ENCODE results near the gene CEMIP. TPM values are rescaled to one million over a fixed set of nuclear protein-coding genes. Genes with fewer than 3 reads are reported as not detected.

The CEMIP gene
- polyA plus RNA-seq, 2 of the 4 experiments (the other 2 are of a cell fraction): 0.54 to 0.84 TPM

DNA sequence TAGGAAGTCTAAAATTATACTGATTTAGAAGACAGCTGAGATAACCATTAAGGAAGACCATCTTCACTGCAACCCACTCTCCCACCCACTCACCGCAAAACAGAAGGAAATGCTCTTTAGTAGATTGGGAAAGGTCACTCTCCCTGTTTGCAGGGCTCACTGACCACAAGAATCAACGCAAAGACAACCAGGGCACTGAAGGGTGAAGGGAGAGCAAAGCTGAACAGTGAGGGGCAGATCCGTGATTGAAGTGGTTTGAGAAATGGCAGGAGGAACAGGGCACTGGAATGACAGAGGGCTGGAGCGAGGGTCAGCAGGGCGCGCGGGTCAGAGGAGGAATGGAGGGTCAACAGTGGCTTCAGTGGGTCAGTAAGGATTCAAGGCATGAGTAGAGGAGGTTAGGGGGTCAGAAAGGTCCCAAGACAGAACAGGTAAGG is 209.9 kb downstream of the CEMIP start:
- CTCF ChIA-PET: interaction anchor here (1.7 to 5.3 kb wide), 3 partner anchors 12 to 209 kb away, joined by 5 to 28 read pairs (median 7); partner anchors contain the start of gene CEMIP

DNA sequence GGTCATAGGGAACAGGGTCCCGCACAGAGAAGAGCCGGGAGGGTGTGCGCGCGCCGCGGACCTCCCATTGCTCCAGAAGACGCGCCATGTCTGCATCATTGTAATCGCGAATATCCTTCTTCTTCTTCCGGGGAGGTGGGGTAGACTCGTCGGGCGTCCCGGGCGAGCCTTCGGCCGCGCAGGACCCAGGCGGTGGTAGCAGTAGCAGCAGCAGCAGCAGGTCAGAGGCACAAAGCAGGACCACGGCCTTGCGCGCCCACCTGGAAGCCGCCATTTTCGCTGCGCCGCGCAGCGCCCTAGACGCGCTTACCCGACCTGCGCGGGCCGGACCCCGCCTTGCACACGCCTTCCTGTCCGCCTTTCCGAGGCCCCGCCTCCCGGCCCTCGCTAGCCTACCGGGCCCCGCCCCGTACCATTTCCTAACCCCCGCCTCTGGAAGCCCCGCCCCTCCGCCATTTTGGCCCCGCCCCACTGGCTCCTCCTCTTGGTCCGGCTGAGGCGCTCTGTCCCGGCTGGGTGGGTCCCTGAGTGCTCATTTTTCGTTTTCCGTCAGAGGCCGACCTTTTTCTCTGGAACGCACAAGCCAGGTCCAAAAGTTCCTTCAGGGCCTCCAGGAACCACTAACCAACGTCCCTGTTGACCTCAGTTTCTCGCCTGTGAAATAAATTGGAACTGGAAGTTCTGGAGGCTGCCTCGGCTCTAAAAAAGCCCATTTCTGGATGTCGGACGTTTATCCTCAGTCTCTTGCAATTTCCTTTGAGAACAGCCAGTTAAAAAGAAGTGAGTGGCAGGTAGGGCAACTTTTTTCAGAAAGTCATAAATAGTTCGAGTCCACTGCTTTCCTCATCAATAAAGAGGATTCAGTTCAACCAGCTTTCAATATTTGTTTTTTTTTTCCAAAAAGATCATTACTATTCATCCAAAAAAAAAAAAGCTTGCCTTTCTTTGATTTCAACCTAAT is 210.6 kb downstream of the CEMIP start, which contains the start of gene MESD:
MESD (minus strand) TSS at position 302 of the 961 bp plus-strand sequence; CDS start at position 274, 28 bp downstream.
- CTCF ChIA-PET: interaction anchor here (1.1 to 5.3 kb wide), 4 partner anchors 9 to 276 kb away, joined by 4 to 28 read pairs (median 6); partner anchors contain the start of gene CEMIP
- Histone ChIP-seq H3K9me3 (no peaks in the 10 kb centered on the region), H3K4me2 (peak within 1 kb of the TSS; percentile 92), H3K4me3 (peak within 1 kb of the TSS; percentile 78), H3K27ac (peak within 1 kb of the TSS; percentile 87 to 89), H3K4me1 (peaks cover 18% of the 10 kb centered on the region; the same call in 2 of the 3 replicates)
- 3% methylated on average over 40 of the region's 63 CpGs for WGBS (ENCODE audit: missing lambda C conversion rate)
- ATAC-seq (peak; percentile 95 to 99), FAIRE-seq (no peak), DNase-seq (ENCODE audit: low read depth in 1 of 2, low spot score in 1 of 2) (peak; percentile 97)
- POLR2A ChIA-PET: interaction anchor here (0.7 to 2.4 kb wide), 3 partner anchors 11 to 396 kb away, joined by 3 to 30 read pairs (median 3); partner anchors contain the start of gene TLNRD1
- peak; percentile 29; the same call in 1 of the 2 replicates for TF ChIP-seq HDAC2 (IDR thresholded peaks at IDR 0.05)
- peak; percentile 97 for TF ChIP-seq POLR2A (IDR thresholded peaks at IDR 0.05; ENCODE audit: low read length)
- no peak for TF ChIP-seq ZC3H11A (IDR thresholded peaks at IDR 0.05)
- TF ChIP-seq, protein P1, sequence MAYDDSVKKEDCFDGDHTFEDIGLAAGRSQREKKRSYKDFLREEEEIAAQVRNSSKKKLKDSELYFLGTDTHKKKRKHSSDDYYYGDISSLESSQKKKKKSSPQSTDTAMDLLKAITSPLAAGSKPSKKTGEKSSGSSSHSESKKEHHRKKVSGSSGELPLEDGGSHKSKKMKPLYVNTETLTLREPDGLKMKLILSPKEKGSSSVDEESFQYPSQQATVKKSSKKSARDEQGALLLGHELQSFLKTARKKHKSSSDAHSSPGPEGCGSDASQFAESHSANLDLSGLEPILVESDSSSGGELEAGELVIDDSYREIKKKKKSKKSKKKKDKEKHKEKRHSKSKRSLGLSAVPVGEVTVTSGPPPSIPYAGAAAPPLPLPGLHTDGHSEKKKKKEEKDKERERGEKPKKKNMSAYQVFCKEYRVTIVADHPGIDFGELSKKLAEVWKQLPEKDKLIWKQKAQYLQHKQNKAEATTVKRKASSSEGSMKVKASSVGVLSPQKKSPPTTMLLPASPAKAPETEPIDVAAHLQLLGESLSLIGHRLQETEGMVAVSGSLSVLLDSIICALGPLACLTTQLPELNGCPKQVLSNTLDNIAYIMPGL (CRISPR knock-in tag; IDR thresholded peaks at IDR 0.05; ENCODE audit: borderline replicate concordance): peak; percentile 32; the same call in 1 of the 2 replicates
- TF ChIP-seq RFX5 (IDR thresholded peaks at IDR 0.05): no peak
- TF ChIP-seq, protein P2, sequence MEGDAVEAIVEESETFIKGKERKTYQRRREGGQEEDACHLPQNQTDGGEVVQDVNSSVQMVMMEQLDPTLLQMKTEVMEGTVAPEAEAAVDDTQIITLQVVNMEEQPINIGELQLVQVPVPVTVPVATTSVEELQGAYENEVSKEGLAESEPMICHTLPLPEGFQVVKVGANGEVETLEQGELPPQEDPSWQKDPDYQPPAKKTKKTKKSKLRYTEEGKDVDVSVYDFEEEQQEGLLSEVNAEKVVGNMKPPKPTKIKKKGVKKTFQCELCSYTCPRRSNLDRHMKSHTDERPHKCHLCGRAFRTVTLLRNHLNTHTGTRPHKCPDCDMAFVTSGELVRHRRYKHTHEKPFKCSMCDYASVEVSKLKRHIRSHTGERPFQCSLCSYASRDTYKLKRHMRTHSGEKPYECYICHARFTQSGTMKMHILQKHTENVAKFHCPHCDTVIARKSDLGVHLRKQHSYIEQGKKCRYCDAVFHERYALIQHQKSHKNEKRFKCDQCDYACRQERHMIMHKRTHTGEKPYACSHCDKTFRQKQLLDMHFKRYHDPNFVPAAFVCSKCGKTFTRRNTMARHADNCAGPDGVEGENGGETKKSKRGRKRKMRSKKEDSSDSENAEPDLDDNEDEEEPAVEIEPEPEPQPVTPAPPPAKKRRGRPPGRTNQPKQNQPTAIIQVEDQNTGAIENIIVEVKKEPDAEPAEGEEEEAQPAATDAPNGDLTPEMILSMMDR (IDR thresholded peaks at IDR 0.05): no peak
- TF ChIP-seq, protein P3, sequence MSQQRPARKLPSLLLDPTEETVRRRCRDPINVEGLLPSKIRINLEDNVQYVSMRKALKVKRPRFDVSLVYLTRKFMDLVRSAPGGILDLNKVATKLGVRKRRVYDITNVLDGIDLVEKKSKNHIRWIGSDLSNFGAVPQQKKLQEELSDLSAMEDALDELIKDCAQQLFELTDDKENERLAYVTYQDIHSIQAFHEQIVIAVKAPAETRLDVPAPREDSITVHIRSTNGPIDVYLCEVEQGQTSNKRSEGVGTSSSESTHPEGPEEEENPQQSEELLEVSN (IDR thresholded peaks at IDR 0.05; ENCODE audit: borderline replicate concordance, low read depth): 0 out of 2 replicates have a peak, but pooled peaks have one; percentile 36
- TF ChIP-seq MYC (IDR thresholded peaks at IDR 0.05; ENCODE audit: borderline replicate concordance, low read length): peak; percentile 68; the same call in 1 of the 2 replicates
- no peak for TF ChIP-seq ZSCAN20 (CRISPR knock-in tag; IDR thresholded peaks at IDR 0.05)
- TF ChIP-seq CEBPB (IDR thresholded peaks at IDR 0.05): no peak
- TF ChIP-seq HOXA7 (CRISPR knock-in tag; IDR thresholded peaks at IDR 0.05): no peak
- TF ChIP-seq, protein P4, sequence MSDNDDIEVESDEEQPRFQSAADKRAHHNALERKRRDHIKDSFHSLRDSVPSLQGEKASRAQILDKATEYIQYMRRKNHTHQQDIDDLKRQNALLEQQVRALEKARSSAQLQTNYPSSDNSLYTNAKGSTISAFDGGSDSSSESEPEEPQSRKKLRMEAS (IDR thresholded peaks at IDR 0.05): peak; percentile 87
- peak; percentile 89 to 94 for TF ChIP-seq JUN (IDR thresholded peaks at IDR 0.05)
- peak; percentile 93 for TF ChIP-seq KDM5A (IDR thresholded peaks at IDR 0.05)
- no peak for TF ChIP-seq RNF2 (IDR thresholded peaks at IDR 0.05; ENCODE audit: borderline replicate concordance, low read depth)
- no peak for TF ChIP-seq RAD21 (conservative IDR thresholded peaks at IDR 0.05 in 1 of 2, IDR thresholded peaks at IDR 0.05 in 1 of 2)
- TF ChIP-seq, protein P5, sequence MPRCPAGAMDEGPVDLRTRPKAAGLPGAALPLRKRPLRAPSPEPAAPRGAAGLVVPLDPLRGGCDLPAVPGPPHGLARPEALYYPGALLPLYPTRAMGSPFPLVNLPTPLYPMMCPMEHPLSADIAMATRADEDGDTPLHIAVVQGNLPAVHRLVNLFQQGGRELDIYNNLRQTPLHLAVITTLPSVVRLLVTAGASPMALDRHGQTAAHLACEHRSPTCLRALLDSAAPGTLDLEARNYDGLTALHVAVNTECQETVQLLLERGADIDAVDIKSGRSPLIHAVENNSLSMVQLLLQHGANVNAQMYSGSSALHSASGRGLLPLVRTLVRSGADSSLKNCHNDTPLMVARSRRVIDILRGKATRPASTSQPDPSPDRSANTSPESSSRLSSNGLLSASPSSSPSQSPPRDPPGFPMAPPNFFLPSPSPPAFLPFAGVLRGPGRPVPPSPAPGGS (IDR thresholded peaks at IDR 0.05): peak; percentile 88; the same call in 2 of the 3 replicates
- TF ChIP-seq NR3C1 (IDR thresholded peaks at IDR 0.05): no peak
- peak; percentile 97 for TF ChIP-seq PHF8 (IDR thresholded peaks at IDR 0.05; ENCODE audit: borderline replicate concordance, low read depth)
- TF ChIP-seq, protein P6, sequence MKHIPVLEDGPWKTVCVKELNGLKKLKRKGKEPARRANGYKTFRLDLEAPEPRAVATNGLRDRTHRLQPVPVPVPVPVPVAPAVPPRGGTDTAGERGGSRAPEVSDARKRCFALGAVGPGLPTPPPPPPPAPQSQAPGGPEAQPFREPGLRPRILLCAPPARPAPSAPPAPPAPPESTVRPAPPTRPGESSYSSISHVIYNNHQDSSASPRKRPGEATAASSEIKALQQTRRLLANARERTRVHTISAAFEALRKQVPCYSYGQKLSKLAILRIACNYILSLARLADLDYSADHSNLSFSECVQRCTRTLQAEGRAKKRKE (CRISPR knock-in tag; IDR thresholded peaks at IDR 0.05; ENCODE audit: low read depth): no peak
- no peak for TF ChIP-seq NFE2L2 (conservative IDR thresholded peaks at IDR 0.05; ENCODE audit: low read length)

More for the DNA sequence above, 209.9 kb downstream of the CEMIP start:
- ATAC-seq (peak; percentile 69 to 70), DNase-seq (ENCODE audit: low read depth in 1 of 2, low spot score in 1 of 2) (peak in 1 of 2 experiments; percentile 60), FAIRE-seq (no peak)
- no peak for TF ChIP-seq RNF2 (IDR thresholded peaks at IDR 0.05; ENCODE audit: borderline replicate concordance, low read depth)
- no peak for TF ChIP-seq CBX2 (IDR thresholded peaks at IDR 0.05; ENCODE audit: borderline replicate concordance, low read depth)
- TF ChIP-seq RCOR1 (IDR thresholded peaks at IDR 0.05; ENCODE audit: low read depth, low read length): no peak
- TF ChIP-seq POLR2AphosphoS2 (conservative IDR thresholded peaks at IDR 0.05; ENCODE audit: low read length): no peak
- TF ChIP-seq KDM1A (IDR thresholded peaks at IDR 0.05; ENCODE audit: low read depth): no peak
- TF ChIP-seq, protein P7, sequence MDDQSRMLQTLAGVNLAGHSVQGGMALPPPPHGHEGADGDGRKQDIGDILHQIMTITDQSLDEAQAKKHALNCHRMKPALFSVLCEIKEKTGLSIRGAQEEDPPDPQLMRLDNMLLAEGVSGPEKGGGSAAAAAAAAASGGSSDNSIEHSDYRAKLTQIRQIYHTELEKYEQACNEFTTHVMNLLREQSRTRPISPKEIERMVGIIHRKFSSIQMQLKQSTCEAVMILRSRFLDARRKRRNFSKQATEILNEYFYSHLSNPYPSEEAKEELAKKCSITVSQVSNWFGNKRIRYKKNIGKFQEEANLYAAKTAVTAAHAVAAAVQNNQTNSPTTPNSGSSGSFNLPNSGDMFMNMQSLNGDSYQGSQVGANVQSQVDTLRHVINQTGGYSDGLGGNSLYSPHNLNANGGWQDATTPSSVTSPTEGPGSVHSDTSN (IDR thresholded peaks at IDR 0.05): no peak
- no peak for TF ChIP-seq RFX5 (IDR thresholded peaks at IDR 0.05)
- POLR2A ChIA-PET: no interaction called here
- 0% methylated on average over 7 of the region's 7 CpGs for WGBS (ENCODE audit: missing lambda C conversion rate)
- Histone ChIP-seq H3K4me1 (peaks cover 18% of the 10 kb centered on the region; the same call in 2 of the 3 replicates), H3K9me3 (no peaks in the 10 kb centered on the region), H3K27ac (peak overlapping the region; percentile 87 to 89), H3K4me3 (peak overlapping the region; percentile 78), H3K4me2 (peak overlapping the region; percentile 92)
